GM13977 (cell line): ENCODE measurements around the gene WDR93.
"Not testable (repeated sequence)": the region's sequence is repeated elsewhere in the genome, so short reads cannot be mapped to it uniquely, and the experiment has no call there.

ENCODE experiments used
- DNase-seq: peaks from one replicate; pipeline ENCODE4 v3.0.0; 2012; ENCODE audit warnings: low spot score
- in situ Hi-C: fragments of 300-500 bp; cut with MboI; formaldehyde crosslinking; loops from one replicate; pipeline ENCODE4 v1.12.0; 2022; ENCODE audit warnings: low sequenced_read_pairs, low pct_unique_long_range_greater_than_20kb, mixed read lengths, inconsistent platforms; ENCODE audit not compliant: unreplicated experiment
- TF ChIP-seq, protein P1 (sequence below): IDR thresholded peaks from 2 replicates; pipeline ENCODE4 v1.5.1; 2012; ENCODE audit warnings: mild to moderate bottlenecking, control low read depth; ENCODE audit not compliant: insufficient read depth; ENCODE audit errors: extremely low read depth, missing control alignments

WDR93 gene

DNA sequence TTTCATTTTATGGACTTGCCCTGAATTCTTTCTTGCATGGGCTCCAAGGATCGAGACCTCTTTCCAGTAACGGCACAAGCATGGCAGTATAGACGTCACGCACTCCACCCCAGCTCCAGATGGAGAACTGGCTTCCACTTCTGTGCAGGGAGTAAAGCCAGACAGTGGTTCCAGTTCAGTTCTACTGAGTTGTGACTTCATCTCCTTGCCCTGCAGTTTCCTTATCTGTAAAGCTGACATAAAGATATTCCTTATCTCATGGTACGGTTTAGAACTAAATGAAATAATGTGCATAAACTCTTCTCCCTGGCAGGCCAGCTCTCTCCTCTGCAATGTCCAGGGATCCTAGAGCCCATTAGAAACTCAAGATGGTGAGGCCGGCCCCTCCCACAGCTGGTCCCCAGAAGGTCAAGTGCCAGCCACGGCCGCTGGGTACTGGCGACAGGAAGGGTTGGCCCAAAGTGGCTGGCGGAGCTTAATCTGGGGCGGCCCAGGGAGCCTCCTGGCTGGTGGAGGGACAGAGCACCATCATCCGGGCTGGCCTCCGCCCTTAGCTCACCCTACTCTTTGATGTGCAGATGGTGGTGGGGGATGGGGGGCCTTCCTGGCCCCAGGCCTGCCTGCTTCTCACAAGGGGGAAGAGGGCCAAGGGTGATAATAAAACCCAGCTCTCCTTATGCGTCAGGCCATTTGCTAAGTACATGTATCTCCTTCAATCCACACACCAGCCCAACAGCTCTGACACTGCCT lies 92.7 kb downstream of the WDR93 start:
- in situ Hi-C loops: no loop called here
- TF ChIP-seq, protein P1, sequence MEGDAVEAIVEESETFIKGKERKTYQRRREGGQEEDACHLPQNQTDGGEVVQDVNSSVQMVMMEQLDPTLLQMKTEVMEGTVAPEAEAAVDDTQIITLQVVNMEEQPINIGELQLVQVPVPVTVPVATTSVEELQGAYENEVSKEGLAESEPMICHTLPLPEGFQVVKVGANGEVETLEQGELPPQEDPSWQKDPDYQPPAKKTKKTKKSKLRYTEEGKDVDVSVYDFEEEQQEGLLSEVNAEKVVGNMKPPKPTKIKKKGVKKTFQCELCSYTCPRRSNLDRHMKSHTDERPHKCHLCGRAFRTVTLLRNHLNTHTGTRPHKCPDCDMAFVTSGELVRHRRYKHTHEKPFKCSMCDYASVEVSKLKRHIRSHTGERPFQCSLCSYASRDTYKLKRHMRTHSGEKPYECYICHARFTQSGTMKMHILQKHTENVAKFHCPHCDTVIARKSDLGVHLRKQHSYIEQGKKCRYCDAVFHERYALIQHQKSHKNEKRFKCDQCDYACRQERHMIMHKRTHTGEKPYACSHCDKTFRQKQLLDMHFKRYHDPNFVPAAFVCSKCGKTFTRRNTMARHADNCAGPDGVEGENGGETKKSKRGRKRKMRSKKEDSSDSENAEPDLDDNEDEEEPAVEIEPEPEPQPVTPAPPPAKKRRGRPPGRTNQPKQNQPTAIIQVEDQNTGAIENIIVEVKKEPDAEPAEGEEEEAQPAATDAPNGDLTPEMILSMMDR: no peak
- DNase-seq: no peak

DNA sequence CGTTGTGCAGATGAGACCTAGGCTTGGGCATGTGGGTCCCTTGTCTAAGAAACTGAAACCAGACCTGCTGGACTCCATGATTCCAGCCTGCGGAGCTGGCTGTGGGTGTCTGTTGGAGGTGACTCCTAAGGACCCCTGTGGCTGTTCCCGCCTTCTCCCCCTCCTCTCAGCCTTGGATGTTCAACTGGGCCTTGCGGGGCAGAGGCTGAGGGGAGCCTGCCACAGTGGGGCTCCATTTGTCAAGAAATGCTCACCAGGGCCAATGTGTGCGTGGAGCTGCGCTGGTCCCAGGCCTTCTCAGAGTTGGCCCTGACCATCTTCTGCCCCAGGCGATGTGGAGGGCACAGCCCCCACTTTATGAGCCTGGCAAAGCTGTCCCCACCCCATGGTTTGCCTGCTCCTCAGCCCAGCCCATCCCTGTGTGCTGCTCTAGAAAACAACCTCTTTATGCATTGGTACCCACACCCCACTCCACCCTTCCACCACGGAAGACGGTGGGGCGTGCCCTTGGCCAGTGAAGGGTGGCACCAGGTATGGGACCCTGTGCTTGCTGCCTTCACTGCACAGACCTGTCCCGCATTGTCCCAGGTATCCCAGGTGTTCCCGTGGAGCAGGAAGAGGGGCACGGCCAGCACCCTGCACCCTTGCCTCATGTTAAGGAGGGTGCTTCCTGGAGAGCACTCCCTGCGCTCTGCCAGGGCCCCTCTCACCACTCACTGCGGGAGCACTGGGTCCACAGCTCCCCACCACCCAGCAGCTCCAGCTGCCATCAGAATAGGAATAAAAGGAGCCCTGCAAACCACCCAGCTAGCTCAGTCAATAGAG lies 93.5 kb downstream of the WDR93 start:
- in situ Hi-C loops: no loop called here
- TF ChIP-seq, protein P1: no peak
- DNase-seq: no peak

DNA sequence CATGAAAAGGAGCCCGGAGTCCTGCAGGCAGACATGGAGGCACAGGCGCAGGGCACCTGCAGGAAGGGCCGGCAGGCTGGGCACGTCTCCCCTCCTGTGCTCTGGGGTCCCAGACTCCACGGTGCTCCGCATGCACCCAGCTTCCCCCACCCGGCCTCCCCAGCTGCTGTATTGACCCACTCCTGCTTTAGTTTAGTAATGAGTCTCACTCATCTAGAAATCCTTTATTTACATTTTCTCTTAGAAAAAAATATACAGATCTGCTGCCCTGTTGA lies 94.0 kb downstream of the WDR93 start:
- TF ChIP-seq, protein P1: no peak
- no peak for DNase-seq
- in situ Hi-C loops: no loop called here

DNA sequence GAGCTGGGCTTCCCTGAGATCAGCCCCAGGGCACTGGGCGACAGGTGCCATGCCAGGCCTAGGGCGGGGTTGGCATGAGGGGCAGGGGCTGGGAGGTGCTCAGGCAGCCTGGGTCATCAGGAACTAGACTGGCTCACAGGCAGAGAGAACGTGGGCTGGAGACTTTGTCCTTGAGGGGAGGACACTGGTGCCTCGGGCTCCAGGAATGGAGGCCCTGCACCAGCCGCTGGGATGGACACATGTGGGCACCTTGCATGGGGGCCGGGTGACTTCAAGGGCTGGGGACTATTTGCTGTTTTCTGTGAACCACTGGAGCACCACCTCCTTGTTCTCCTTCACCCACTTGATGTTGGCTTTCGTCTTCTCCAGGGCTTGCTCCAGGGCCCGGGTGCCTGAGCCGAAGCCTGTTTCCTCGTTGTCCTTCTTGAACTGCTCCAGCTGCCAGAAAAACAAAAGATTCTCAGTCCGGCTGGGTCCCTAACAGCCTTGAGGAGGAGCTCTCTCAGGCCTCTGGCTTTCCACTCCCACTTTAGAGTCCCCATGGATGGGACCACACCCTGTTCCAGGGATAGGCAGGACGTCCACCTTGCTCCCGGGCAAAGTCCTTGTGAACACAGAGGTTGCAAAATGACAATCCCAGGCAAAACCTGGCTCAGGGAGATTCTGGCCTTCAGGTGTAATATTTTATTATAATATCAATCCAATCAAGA lies 94.6 kb downstream of the WDR93 start:
- TF ChIP-seq, protein P1: no peak
- no peak for DNase-seq
- in situ Hi-C loops: no loop called here

DNA sequence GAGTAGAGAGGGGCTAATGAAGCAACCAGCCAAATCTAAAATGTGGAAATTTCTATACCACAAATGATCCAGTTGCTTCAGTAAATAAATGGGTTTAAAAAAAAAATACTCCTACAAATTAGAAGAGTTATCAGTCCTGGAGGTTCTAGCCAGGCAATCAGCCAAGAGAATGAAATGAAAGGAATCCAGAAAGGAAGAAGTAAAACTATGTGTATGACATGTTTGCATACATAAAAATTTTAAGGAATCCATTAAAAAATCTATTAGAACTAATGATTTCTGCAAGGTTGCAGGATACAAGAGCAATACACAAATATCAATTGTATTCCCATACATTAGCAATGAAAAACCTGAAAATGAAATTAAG lies 95.1 kb downstream of the WDR93 start:
- in situ Hi-C loops: no loop called here
- no peak for DNase-seq
- TF ChIP-seq, protein P1: no peak

DNA sequence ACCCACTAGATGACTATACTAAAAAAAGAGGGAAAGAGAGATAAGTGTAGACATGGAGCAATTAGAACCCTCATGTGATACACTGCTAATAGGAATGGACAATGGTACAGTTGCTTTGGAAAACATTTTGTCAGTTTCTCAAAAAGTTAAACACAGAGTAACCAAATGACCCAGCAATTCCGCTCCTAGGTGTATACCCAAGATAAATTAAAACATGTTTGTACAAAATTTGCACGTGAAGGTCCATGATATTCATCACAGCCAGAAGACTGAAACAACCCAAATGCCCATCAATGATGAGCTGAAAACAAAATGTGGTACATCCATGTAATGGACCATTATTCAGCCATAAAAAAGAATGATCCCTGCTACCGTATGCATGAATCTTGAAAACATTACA lies 97.3 kb downstream of the WDR93 start:
- in situ Hi-C loops: no loop called here
- no peak for DNase-seq
- TF ChIP-seq, protein P1: no peak

DNA sequence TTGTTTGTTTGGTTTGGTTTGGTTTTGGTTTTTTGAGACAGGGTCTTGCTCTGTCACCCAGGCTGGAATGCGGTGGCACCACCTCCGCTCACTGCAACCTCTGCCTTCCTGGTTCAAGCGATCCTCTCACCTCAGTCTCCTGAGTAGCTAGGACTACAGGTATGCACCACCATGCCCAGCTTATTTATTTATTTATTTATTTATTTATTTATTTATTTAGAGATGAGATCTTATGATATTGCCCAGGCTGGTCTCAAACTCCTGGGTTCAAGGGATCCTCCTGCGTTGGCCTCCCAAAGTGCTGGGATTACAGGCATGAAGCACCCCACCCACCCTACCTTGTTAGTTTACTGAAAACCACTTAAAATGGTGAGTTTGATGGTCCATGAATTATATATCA lies 98.0 kb downstream of the WDR93 start:
- in situ Hi-C loops: not testable (repeated sequence)

More for the DNA sequence above, 98.0 kb downstream of the WDR93 start:
- DNase-seq: not testable (repeated sequence)
